AG04449 (cell line): ENCODE measurements around the gene FANCF.
A peak's percentile ranks its signal among the peaks of the same experiment; 100 is the strongest.

ENCODE experiments used
- CTCF ChIA-PET: fragments of 350-600 bp; formaldehyde crosslinking; extraction: SDS; loops from one replicate; lab custom pipeline; 2021; ENCODE audit warnings: antibody characterized with exemption; lab: Yijun Ruan, JAX
- POLR2A ChIA-PET: fragments of 400-600, 350-600 bp; formaldehyde crosslinking; extraction: SDS; loops from one replicate; lab custom pipeline; 2020; ENCODE audit warnings: antibody characterized with exemption, inconsistent platforms; lab: Yijun Ruan, JAX
- DNase-seq: peaks from one replicate; pipeline ENCODE4 v3.0.0-alpha.2; 2010; ENCODE audit warnings: low read depth, low spot score
- H3K4me3 ChIP-seq: 2 replicates; pipeline ENCODE4 v1.5.1; 2011; ENCODE audit warnings: low read depth, mild to moderate bottlenecking, control low read depth, low read length
- CTCF ChIP-seq: IDR thresholded peaks from one replicate; pipeline ENCODE4 v1.5.1; 2011; ENCODE audit warnings: mild to moderate bottlenecking, moderate library complexity, low read length, control low read depth, inconsistent platforms; ENCODE audit not compliant: insufficient read depth; ENCODE audit errors: missing control alignments

The FANCF gene

DNA sequence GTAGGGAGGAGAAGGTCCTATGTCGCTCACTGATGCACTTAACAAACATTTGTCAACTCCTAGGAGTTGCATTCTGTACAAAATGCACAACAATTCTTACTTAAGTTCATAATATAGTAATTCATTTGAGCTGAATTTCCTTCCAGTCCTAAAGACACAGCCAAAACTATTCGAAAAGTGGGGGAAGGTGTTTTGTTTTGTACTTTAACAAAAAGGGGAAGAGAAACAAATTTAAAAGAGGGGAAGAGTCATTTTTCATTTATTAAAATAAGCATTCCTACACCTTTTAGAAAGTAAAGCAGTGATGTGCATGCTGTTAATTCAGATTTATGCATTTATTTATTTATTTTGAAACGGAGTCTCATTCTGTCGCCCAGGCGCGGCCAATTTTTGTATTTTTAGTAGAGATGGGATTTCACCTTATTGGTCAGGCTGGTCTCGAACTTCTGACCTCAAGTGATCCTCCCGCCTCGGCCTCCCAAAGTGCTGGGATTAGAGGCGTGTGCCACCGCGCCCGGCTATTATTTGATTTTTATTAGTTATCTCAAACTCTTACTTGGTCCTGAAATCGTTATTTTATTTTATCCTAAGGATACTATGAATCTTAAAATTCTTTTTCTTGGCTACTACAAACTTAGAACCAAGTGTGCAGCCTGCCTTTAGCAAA is 1.1 kb upstream of the FANCF start:
- ChIA-PET CTCF (no interaction called here), POLR2A (no interaction called here)
- DNase-seq: no peak
- H3K4me3 ChIP-seq: no peak overlapping the region; the same call in 1 of the 2 replicates
- no peak for TF ChIP-seq CTCF

DNA sequence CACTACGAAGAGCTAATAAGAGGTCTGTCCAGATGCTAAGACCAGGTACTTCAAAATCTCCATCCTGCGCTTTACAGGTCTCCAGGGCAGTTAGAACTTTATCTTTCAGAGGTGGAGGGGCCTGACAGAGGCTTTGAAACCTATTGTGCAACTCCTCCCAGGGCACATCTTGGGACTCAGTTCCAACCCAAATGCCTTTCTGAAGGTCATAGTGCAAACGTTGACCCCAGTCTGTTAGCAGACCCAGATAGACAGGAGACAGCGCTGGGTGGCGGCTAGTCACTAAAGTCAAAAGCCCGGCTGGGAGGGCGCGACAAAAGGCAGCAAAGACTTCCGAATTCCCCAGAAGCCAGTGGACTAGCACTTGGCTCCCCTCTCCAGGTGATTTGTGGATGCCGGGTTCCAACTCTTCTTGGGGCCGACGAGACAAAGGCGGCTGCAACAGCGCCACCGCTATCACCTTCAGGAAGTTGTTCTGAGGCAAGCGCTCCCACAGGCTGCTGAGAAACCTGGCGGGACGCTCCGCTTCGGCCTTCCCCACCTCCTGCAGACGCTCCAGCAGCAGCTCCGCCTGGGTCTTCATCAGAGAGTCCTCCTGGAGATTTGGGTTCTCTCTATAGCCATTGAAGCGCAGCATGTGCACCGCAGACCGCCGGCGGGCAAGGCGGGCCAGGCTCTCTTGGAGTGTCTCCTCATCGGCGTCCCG is 728 bp downstream of the FANCF start:
- peak; percentile 3 for DNase-seq
- ChIA-PET CTCF (interaction anchor here (0.9 to 1.3 kb wide), 3 partner anchors 19 to 41 kb away, joined by 3 read pairs; partner anchors contain the start of gene GAS2), POLR2A (no interaction called here)
- TF ChIP-seq CTCF: peak; percentile 67
- peak overlapping the region; percentile 91 for H3K4me3 ChIP-seq

DNA sequence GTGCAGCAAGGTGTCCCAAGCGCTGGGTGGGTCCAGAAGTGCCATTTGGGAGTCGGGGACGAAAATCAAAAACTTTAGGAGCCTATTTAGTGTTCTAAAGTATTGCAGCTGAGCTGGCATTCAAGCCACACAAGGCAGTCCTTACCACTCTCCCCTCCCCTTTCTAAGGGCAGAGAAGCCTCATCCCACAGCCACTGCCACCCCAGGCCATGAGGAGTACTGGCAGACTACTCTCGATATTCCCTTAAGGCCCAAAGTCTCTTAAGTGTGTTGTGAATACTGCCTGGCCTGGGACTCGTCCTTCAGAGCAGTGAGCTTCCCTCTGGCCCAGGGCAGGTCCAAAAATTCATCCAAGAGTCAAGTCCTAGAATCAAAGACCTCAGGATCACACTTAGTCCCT is 7.8 kb downstream of the FANCF start:
- TF ChIP-seq CTCF: no peak
- POLR2A ChIA-PET: no interaction called here
- DNase-seq: no peak
- no peak overlapping the region for H3K4me3 ChIP-seq
- CTCF ChIA-PET: no interaction called here

- CTCF ChIA-PET: no interaction called here
- no peak for DNase-seq
- no peak for TF ChIP-seq CTCF
- POLR2A ChIA-PET: no interaction called here
- H3K4me3 ChIP-seq: no peak overlapping the region
These were observed 21.7 kb downstream of the FANCF start for GRCh38 chr11:22603933-22604332.

- ChIA-PET POLR2A (no interaction called here), CTCF (no interaction called here)
- H3K4me3 ChIP-seq: no peak overlapping the region
- DNase-seq: no peak
- TF ChIP-seq CTCF: no peak
These were observed 23.1 kb downstream of the FANCF start for GRCh38 chr11:22602504-22602903.

GRCh38 chr11:22599458-22599857 is 26.2 kb downstream of the FANCF start:
- POLR2A ChIA-PET: no interaction called here
- no peak for DNase-seq
- H3K4me3 ChIP-seq: no peak overlapping the region
- TF ChIP-seq CTCF: no peak
- CTCF ChIA-PET: no interaction called here
